ENCODE results near the gene ATXN3.

Gene ATXN3

DNA sequence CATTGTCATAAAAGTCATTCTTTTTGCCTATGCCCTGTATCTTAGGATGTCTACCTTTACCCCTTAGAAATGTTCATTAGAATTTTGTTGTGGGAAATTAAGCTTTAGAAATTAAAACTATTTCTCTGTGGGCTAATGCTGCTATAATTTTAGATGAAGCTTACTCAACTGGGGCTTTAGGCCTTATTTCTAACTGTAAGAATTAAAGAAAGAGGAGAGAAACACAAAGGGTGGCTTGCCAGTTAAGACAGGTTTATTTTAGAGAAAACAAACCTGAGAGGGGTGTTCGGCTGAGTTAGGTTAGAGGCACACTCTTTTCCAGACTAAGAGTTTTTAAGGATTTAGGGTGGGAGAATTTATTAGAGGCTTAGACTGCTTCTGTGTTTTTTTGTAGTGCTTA, 72.9 kb downstream of the ATXN3 start:
- Histone ChIP-seq H4K20me1 (ENCODE audit: control insufficient read depth, insufficient read depth, low read depth, low read length) (peaks cover 5% of the 10 kb centered on the region; the same call in 1 of the 2 replicates), H3K4me1 (ENCODE audit: control insufficient read depth, low read length) (peaks cover 20% of the 10 kb centered on the region), H3K9me3 (ENCODE audit: control insufficient read depth, insufficient read depth, low read length) (no peaks in the 10 kb centered on the region), H3F3A (ENCODE audit: control insufficient read depth, insufficient read depth) (no peaks in the 10 kb centered on the region), H3K9me2 (replicated peaks; ENCODE audit: control insufficient read depth, low read length) (no peaks in the 10 kb centered on the region), H3K4me3 (ENCODE audit: low read length) (no peak overlapping the region), H3K4me2 (ENCODE audit: low read length) (no peak overlapping the region), H3K79me2 (ENCODE audit: control insufficient read depth, low read length) (peaks cover 55% of the 10 kb centered on the region), H3K27ac (ENCODE audit: low read depth, low read length) (no peak overlapping the region), H3K36me3 (ENCODE audit: control insufficient read depth, low read length) (peaks cover 21% of the 10 kb centered on the region), H3K27me3 (ENCODE audit: control insufficient read depth, low read length) (no peaks in the 10 kb centered on the region)
- TF ChIP-seq, protein P1, sequence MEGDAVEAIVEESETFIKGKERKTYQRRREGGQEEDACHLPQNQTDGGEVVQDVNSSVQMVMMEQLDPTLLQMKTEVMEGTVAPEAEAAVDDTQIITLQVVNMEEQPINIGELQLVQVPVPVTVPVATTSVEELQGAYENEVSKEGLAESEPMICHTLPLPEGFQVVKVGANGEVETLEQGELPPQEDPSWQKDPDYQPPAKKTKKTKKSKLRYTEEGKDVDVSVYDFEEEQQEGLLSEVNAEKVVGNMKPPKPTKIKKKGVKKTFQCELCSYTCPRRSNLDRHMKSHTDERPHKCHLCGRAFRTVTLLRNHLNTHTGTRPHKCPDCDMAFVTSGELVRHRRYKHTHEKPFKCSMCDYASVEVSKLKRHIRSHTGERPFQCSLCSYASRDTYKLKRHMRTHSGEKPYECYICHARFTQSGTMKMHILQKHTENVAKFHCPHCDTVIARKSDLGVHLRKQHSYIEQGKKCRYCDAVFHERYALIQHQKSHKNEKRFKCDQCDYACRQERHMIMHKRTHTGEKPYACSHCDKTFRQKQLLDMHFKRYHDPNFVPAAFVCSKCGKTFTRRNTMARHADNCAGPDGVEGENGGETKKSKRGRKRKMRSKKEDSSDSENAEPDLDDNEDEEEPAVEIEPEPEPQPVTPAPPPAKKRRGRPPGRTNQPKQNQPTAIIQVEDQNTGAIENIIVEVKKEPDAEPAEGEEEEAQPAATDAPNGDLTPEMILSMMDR (IDR thresholded peaks at IDR 0.05; ENCODE audit: low read depth, low read length, poor library complexity, severe bottlenecking) = no peak
- no peak for TF ChIP-seq EZH2phosphoT487 (IDR thresholded peaks at IDR 0.05; ENCODE audit: borderline replicate concordance, low read length)

DNA sequence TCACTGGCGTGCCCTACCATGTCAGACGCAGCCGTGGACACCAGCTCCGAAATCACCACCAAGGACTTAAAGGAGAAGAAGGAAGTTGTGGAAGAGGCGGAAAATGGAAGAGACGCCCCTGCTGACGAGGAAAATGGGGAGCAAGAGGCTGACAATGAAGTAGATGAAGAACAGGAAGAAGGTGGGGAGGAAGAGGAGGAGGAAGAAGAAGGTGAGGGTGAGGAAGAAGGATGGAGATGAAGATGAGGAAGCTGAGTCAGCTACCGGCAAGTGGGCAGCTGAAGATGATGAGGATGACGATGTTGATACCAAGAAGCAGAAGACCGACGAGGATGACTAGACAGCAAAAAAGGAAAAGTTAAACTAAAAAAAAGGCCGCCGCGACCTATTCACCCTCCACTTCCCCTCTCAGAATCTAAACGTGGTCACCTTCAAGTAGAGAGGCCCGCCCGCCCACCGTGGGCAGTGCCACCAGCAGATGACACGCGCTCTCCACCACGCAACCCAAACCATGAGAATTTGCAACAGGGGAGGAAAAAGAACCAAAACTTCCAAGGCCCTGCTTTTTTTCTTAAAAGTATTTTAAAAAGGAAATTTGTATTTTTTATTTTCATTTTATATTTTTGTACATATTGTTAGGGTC, 79.7 kb downstream of the ATXN3 start:
- no peak for TF ChIP-seq EZH2phosphoT487 (IDR thresholded peaks at IDR 0.05; ENCODE audit: borderline replicate concordance, low read length)
- TF ChIP-seq, protein P1 (IDR thresholded peaks at IDR 0.05; ENCODE audit: low read depth, low read length, poor library complexity, severe bottlenecking) = no peak
- peaks cover 39% of the 10 kb centered on the region for H3K36me3 ChIP-seq (ENCODE audit: control insufficient read depth, low read length)

GRCh38 chr14:92022036-92022435, 84.3 kb downstream of the ATXN3 start:
- Histone ChIP-seq H3K79me2 (ENCODE audit: control insufficient read depth, low read length) (peaks cover 5% of the 10 kb centered on the region), H4K20me1 (ENCODE audit: control insufficient read depth, insufficient read depth, low read depth, low read length) (no peaks in the 10 kb centered on the region), H3K9me2 (replicated peaks; ENCODE audit: control insufficient read depth, low read length) (no peaks in the 10 kb centered on the region), H3K9me3 (ENCODE audit: control insufficient read depth, insufficient read depth, low read length) (no peaks in the 10 kb centered on the region), H3K36me3 (ENCODE audit: control insufficient read depth, low read length) (peaks cover 43% of the 10 kb centered on the region), H3K4me1 (ENCODE audit: control insufficient read depth, low read length) (no peaks in the 10 kb centered on the region), H3K4me2 (ENCODE audit: low read length) (no peak overlapping the region), H3F3A (ENCODE audit: control insufficient read depth, insufficient read depth) (no peaks in the 10 kb centered on the region), H3K4me3 (ENCODE audit: low read length) (no peak overlapping the region), H3K27me3 (ENCODE audit: control insufficient read depth, low read length) (no peaks in the 10 kb centered on the region), H3K27ac (ENCODE audit: low read depth, low read length) (no peak overlapping the region)
- TF ChIP-seq, protein P1 (IDR thresholded peaks at IDR 0.05; ENCODE audit: low read depth, low read length, poor library complexity, severe bottlenecking) = no peak
- TF ChIP-seq EZH2phosphoT487 (IDR thresholded peaks at IDR 0.05; ENCODE audit: borderline replicate concordance, low read length) = no peak

More for the DNA sequence above, 79.7 kb downstream of the ATXN3 start:
- Histone ChIP-seq H3K27me3 (ENCODE audit: control insufficient read depth, low read length) (no peaks in the 10 kb centered on the region), H3K27ac (ENCODE audit: low read depth, low read length) (no peak overlapping the region), H3K79me2 (ENCODE audit: control insufficient read depth, low read length) (peaks cover 10% of the 10 kb centered on the region), H3K4me2 (ENCODE audit: low read length) (no peak overlapping the region), H3K9me2 (replicated peaks; ENCODE audit: control insufficient read depth, low read length) (no peaks in the 10 kb centered on the region), H3F3A (ENCODE audit: control insufficient read depth, insufficient read depth) (no peaks in the 10 kb centered on the region), H3K9me3 (ENCODE audit: control insufficient read depth, insufficient read depth, low read length) (no peaks in the 10 kb centered on the region), H3K4me1 (ENCODE audit: control insufficient read depth, low read length) (no peaks in the 10 kb centered on the region), H3K4me3 (ENCODE audit: low read length) (no peak overlapping the region), H4K20me1 (ENCODE audit: control insufficient read depth, insufficient read depth, low read depth, low read length) (no peaks in the 10 kb centered on the region)

Measured in DOHH2 (cell line).